NOMO-1 (cell line): ENCODE data around the gene RCN2.

Experiments used
- DNase-seq, 2 experiments: peaks; one replicate each; lab custom pipeline; 2025; ENCODE audit not compliant: unreplicated experiment in 2 of 2; lab: John Stamatoyannopoulos, UW

The RCN2 gene

GRCh38 chr15:76972389-76973361, 41.1 kb downstream of the RCN2 start:
- DNase-seq = no peak

DNA sequence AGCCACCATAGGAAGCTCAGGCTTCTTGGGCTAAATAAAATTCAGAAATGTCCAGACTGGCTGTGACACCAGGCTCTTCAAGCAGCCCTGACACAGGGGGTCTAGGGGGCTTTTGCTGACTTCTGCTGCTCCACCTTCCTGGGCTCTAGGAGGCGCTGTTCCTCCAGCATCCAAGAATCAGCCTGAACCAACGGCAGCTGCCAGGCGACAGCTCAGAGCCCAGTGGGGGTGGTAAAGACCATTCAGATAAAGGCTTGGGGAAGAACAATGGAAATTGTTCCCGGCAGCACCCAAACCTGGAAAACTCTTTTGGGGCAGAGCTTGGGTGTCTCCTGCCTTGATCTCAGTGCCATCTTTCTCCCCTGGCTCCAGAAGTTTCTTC, 41.8 kb downstream of the RCN2 start:
- DNase-seq = peak; percentile 23 to 50

GRCh38 chr15:76973906-76974305, 42.4 kb downstream of the RCN2 start:
- no peak for DNase-seq

- DNase-seq = no peak
Measured at GRCh38 chr15:76974456-76975036, 43.0 kb downstream of the RCN2 start.

- no peak for DNase-seq
Measured at GRCh38 chr15:76976141-76976540, 44.6 kb downstream of the RCN2 start.

DNA sequence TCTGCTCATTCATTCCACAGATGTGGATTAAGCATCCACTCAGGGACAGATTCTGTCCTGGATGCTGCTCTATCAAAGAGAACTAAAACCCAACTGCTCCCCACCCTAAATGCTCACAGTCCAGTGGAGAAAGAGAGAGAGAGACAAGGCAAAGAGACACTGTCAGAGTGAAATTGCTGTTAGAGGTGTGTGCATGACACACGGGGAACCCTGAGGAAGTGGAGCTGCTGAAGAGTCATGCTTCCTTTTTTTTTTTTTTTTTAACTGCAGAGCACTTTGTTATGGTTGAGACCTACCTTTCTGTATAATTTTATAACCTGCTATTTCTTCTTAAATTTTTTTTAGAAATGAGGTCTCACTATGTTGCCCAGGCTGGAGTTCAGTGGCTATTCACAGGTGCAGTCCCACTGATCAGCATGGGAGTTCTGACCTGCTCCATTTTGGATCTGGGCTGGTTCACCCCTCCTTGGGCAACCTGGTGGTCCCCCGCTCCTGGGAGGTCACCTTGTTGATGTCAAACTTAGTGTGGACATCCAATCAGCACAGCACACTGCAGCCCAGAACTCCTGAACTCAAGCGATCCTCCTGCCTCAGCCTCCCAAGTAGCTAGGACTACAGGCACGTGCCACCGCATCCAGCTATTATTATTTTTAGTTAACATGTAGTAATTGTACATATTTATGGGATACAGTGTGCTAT, 45.2 kb downstream of the RCN2 start:
- peak; percentile 33 to 80 for DNase-seq

DNA sequence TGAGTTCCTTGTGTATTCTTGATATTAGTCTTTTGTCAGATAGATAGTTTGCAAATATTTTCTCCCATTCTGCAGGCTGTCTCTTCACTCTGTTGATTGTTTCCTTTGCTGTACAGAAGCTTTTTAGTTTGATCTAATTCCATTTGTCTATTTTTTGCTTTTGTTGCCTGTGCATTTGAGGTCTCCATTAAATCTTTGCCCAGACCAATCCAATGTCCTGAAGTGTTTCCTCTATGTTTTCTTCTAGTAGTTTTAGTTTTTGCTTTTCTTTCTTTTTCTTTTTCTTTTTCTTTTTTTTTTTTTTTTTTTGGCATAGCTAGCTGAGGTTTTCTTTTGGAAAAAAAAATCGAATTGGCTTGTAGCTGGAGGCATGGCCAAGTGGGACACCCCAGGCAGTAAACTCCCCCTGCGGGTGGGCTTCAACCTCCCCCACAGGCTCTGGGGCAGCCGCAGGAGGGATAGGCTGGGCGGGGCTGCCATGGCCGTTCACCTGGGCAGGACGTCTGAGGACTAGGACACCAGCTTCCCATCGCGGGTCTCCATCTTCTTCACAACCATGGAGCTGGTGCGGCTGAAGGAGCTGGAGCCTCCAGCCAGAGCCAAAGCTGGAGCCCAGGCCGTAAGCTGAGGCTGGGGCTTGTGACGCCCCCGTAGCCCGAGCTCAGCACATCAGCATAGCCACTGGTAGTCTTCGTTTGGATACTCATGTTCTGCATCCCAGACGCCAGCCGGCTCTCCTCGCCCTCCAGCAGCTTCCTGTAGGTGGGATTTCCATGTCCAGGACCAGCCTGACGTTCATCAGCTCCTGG, 47.2 kb downstream of the RCN2 start:
- DNase-seq = no peak

GRCh38 chr15:76979331-76979925, 47.9 kb downstream of the RCN2 start:
- DNase-seq = no peak

GRCh38 chr15:76979996-76980520, 48.5 kb downstream of the RCN2 start:
- DNase-seq = no peak

GRCh38 chr15:76982356-76982755, 50.8 kb downstream of the RCN2 start:
- no peak for DNase-seq

DNA sequence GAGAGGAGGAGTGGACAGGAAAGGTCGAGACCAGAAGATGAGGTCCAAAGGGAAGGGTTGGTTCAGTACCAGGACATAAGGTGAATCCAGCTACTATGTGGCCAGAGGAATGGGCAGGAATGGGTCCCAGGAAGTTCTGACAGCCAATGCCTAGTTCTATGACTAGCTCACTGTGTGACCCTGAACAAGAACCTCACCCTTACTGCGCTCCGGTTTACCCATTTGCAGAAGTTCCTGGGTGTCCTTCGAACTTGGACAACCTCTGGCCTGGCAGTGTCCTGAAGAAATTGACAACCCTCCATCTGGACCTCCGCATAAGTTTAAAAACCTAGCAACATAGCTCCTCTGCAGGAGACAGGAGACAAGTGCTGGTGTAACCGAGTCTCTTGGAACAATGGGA, 51.2 kb downstream of the RCN2 start:
- no peak for DNase-seq

DNA sequence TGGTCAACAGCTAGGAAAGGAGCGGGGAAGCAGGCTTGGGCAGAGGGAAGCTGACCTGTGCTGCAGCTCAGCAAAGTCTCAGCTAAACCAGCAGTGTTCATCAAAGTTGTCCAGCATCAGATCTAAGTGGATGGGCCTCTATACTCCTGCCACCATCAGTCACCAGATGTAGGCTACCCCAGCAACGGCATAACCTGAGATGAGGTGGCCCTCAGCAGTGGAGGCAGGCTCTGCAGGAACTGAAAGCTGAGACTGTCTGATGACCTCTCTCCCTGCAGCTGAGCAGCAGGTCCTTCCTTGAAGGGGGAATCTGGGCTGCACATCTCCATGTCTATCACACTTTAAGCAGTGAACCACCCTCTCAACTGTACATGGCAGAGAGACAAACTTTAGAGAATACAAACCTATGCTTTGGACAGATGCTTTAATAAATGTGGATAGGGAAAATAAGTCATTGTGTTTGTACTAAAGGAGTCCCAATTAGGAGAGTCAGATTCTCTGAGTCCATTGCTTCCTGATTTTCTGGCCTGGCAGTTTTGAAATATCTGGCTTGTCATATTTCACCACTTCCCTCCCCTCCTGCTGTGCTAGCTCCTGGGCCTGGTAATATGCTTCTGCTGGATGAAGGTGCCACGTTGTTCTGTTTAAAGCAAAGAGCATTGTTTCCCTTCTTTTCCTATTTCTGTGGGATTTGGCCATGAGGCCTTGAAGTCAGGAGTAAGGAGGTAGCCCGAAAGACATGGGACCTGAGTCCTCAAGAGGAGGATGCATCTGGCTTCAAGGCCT, 52.2 kb downstream of the RCN2 start:
- DNase-seq = peak; percentile 71 to 82

DNA sequence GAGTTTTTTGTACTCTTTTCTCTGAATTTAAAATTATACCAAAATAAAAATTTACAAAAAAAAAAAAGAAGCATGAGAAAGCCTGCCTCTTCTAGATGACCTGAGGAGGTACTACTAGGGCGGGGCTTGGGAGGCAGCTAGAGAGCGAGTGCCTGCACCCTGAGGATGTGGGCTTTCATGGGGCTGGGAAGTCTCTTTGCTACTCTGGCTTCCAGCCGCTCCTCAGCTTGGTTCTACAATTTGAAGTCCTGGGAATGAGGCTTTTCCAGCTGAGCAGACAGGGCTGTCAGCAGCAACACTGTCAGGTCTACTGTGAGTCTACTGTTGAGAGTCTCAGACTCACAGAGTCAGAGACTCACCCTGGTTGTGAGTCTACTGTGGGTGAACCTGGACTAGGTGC, 55.2 kb downstream of the RCN2 start:
- DNase-seq = no peak

GRCh38 chr15:76987276-76987675, 55.7 kb downstream of the RCN2 start:
- no peak for DNase-seq

DNA sequence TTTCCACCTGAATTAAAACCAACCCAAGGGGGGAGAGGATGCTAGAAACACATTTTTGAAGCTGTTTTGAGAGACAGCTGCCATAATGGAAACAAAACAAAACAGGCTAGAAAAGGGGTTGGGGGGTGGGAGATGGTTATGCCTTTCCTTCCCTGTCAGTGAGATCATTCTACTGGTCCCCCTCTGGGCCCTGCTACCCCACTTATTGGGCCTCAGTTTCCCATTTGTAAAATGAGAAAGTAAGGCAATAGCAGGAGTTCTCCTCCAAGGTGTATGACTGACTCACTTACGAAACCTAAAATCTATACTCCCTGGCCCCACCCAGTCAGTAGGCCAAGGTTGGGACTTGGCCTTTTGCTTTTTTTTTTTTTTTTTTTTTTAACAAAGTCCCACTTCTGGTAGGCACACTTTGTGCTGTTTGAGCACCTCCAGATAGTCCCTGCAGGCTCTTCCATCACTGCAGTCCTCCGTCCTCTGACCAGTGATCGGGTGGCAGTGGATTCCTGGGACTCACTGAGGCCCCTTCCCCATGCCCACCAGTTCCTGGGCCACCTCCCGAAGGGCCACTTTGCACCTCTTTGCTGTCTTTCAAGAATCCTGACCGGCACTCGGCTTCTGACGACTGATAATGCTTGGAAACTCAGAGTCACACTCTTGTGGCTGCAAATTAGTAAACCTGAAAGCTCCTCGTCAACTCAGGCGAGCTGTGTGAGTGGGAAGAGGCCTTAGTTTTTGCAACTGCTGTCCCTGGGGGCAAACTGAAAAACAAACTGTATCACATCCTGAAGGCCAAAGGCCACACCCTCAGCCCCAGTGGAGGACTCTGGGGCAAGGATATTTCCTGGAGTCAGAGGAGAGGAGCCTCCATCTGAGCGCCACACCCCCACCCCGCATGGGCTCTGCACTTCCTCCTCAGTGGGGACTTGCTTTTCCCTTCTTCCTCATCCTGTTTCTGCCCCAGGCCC, 56.6 kb downstream of the RCN2 start:
- DNase-seq = peak; percentile 91 to 94

DNA sequence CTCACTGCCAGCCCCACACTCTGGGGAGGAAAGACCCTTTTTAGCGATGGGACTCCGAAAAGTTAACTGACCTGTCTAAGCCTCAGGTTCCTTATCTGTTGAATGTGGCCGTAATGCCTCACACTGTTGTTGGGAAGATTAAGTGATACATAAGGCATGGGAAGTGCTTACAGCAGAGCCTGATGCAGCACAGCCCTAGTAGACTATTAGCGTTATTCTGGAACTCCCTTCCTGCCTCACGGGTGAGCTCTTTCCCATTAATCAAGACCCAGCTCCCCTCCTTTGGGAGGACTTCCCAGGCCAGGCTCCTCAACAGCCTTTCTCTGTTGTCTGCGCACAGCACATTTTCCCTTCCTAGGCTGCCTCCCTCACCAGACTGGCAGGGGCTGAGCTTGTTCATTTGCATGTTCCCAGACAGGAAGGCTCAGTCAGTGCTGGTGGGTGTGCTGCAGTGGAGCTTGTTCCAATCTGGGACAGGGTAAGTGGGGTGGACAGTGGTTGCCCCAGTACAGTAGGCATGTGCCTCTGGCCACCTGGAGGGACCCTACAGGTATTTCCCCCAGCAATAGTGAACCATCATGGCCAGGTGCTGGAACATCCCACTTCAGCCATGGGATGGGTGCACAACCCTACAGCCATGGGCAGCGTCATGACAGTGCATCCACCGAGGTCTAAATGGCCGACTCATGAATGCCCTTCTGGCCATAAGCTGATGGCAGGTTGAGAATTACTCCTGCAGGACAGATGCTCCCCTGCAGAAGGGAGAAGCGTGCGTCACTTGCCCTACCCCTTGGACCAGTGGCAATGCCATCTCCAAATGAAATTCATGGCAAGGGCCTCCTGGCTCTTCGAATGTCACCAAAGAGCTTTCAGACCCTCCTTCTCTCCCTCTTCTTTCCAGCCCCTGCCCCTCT, 57.6 kb downstream of the RCN2 start:
- DNase-seq = no peak

GRCh38 chr15:76991048-76991447, 59.5 kb downstream of the RCN2 start:
- DNase-seq = no peak
